ENCODE measurements around the gene FTSJ3.

DNA sequence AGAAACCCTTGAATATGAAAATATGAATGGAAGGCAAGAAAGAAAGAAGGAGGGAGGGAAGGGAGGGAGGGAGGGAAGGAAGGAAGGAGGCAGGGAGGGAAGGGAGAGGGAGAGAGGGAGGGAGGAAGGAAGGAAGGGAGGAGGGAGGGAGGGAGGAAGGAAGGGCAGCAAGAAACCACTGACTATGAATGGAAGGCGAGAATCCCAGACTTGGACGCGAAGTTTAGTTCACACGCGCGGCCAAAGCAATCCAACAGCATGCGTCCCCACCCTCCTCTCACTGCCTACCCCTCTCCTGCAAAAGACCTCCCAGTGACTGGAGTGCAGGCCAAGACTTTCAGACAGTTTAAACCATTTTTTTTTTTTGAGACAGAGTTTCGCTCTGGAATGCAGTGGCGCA, 22.9 kb upstream of the FTSJ3 start:
- TF ChIP-seq, protein P1, sequence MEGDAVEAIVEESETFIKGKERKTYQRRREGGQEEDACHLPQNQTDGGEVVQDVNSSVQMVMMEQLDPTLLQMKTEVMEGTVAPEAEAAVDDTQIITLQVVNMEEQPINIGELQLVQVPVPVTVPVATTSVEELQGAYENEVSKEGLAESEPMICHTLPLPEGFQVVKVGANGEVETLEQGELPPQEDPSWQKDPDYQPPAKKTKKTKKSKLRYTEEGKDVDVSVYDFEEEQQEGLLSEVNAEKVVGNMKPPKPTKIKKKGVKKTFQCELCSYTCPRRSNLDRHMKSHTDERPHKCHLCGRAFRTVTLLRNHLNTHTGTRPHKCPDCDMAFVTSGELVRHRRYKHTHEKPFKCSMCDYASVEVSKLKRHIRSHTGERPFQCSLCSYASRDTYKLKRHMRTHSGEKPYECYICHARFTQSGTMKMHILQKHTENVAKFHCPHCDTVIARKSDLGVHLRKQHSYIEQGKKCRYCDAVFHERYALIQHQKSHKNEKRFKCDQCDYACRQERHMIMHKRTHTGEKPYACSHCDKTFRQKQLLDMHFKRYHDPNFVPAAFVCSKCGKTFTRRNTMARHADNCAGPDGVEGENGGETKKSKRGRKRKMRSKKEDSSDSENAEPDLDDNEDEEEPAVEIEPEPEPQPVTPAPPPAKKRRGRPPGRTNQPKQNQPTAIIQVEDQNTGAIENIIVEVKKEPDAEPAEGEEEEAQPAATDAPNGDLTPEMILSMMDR (IDR thresholded peaks at IDR 0.05), result no peak
- TF ChIP-seq POLR2A (IDR thresholded peaks at IDR 0.05), result no peak
- no peak for TF ChIP-seq EP300 (IDR thresholded peaks at IDR 0.05)

Data from ovary (tissue), 3 donors.